ENCODE measurements around the gene NLN.
"Not testable (repeated sequence)": the region's sequence is repeated elsewhere in the genome, so short reads cannot be mapped to it uniquely, and the experiment has no call there.

The NLN gene

DNA sequence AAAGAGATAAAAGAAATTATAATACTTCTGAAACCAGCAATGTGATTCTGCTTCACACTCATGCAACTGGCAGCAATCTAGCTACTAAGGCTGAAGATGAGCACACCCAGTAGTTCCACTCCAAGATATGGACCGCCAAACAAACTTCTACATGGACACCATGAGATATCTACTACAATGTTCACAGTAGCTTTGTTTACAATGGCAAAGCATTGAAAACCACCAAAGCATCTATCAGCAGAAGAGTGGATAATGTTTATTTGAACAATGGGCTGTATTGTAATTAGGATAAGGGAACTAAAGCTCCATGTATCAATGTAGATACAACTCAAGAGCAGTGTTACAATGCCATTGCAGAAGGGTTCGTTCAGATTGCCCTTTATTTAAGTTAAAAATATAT, 113.2 kb downstream of the NLN start:
- DNase-seq: no peak

GRCh38 chr5:65837139-65837538, 115.1 kb downstream of the NLN start:
- DNase-seq: no peak

GRCh38 chr5:65839170-65839569, 117.2 kb downstream of the NLN start:
- DNase-seq: not testable (repeated sequence)

GRCh38 chr5:65840071-65840470, 118.1 kb downstream of the NLN start:
- no peak for DNase-seq

DNA sequence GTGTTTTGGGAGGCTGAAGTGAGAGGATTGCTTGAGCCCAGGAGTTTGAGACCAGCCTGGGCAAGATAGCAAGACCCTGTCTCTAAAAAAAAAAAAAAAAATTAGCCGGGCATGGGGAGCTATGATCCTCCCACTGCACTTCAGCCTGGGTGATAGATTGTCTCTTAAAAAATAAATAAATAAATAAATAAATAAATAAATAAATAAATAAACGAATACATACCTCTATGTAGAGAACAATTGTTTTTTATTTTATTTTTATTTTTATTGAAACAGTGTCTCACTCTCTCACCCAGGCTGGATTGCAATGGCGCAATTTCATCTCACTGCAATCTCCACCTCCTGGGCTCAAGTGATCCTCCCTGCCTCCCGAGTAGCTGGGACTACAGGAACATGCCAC, 122.8 kb downstream of the NLN start:
- not testable (repeated sequence) for DNase-seq

- DNase-seq: no peak
Observed at GRCh38 chr5:65846101-65846500, 124.1 kb downstream of the NLN start.

- not testable (repeated sequence) for DNase-seq
Observed at GRCh38 chr5:65847019-65847418, 125.0 kb downstream of the NLN start.

- not testable (repeated sequence) for DNase-seq
Observed at GRCh38 chr5:65849918-65850317, 127.9 kb downstream of the NLN start.

- no peak for DNase-seq
Observed at GRCh38 chr5:65854925-65855324, 132.9 kb downstream of the NLN start.

DNA sequence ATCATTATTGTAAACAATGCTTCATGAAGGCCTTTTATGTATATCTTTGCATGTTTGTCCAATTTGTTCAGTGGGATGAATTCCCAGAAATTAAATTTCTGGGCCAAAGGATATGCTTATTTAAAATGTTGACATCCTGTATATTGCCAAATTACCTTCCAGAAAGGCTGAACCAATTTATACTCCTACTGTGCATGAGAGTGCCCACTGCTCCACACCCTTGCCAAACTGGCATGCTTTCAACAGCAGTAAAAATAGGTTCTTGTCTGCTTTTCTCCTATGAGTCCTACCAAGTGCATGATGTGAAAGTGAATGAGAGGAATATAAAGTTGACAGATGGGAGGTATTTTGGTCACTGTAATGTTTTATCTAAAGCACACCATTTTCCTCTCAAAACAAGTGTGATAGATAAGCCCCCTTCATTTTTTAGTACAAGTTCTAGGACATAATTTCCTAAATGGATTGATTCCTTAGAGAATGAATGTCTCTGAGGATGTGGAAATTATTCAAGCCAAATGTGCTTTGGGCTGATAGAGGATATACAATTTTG, 133.8 kb downstream of the NLN start:
- no peak for DNase-seq

- no peak for DNase-seq
Observed at GRCh38 chr5:65856520-65856919, 134.5 kb downstream of the NLN start.

DNA sequence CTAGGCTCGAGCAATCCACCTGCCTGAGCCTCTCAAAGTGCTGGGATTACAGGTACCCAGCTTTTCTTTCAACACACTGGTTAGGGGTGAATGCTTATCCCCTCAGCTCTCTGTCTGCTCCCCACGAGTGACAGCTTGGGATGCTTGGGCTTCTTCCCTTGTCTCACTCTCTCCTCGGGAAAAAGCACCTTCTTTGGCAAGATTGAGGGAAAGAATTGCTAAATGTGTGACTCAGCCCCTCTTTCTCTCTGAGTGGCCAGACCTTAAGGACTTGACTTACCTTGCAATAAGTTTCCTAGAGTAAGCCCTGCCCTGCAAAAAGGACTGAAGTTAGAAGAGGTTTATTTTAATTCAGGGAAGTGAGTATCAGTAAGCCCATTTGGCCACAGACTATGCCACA, 136.3 kb downstream of the NLN start:
- DNase-seq: no peak

- no peak for DNase-seq
Observed at GRCh38 chr5:65861830-65862241, 139.8 kb downstream of the NLN start.

DNA sequence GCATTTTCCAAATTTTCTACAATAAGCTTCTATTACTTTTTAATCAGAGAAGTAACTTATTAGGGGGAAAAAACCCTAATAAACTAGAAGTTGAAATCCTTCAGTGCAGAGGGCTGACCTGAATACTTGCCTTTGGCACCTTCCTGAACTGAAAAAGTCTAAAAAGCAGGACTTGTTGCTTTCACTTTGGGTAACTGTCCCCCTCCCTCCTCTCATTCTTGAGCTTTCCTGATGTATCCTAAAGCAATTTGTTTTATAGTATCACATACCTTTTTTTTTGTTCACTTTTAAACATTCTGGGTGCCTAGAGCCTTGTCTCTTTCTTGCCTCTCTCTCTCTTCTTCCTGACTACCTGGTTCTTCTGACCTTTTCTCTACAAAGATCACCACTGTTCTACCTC, 140.4 kb downstream of the NLN start:
- no peak for DNase-seq

GRCh38 chr5:65863747-65864146, 141.7 kb downstream of the NLN start:
- no peak for DNase-seq

- no peak for DNase-seq
Observed at GRCh38 chr5:65866837-65867521, 145.0 kb downstream of the NLN start.

DNA sequence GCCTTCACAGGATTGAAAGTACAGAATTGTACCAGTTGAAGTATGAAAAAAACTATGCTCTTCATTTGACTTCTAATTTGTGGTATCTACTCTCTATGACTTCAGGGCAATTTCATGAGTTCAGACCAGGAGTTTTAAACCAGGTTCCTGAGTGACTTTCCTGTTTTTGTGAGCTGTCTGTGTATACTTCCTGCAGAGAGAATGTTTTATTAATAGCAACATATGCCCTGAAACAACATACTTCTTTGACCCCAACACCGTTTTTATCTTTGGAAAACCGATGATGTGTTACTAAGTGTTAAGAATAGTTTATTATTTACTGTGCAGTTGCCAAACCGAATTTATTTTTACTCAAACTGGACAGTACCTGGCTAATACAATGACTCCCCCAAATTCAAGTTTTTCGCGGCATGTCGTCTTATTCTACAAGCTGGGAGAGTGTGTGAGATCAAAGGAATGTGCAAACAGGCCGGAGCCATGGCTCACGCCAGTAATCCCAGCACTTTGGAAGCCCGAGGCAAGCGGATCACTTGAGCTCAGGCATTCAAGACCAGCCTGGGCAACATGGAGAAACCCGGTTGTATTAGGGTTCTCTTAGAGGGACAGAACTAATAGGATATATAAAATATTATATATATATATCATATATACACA, 145.7 kb downstream of the NLN start:
- DNase-seq: no peak

DNA sequence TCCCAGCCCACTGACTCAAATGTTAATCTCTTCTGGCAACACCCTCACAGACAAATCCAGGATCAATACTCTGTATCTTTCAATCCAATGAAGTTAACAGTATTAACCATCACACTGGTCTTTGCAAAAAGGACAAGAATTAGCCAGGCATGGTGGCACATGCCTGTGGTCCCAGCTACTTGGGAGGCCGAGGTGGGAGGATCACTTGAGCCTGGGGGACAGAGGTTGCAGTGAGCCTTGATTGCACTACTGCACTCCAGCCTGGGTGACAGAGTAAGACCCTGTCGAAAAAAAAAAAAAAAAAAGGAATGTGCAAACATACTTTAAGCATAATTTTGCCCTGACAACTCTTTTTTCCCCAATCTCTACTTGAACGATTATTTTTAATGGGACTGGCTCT, 146.5 kb downstream of the NLN start:
- DNase-seq: no peak

GRCh38 chr5:65871182-65871581, 149.2 kb downstream of the NLN start:
- DNase-seq: no peak

DNA sequence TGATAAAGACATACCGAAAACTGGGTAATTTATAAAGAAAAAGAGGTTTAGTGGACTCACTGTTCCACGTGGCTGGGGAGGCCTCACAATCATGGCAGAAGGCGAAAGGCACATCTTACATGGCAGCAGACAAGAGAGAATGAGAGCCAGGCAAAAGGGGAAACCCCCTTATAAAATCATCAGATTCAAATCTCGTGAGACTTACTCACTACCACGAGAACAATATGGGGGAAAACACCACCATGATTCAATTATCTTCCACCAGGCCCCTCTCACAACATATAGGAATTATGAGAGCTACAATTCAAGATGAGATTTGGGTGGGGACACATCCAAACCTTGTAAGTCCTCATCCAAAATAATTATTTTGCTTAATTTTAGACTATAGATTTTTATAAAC, 149.8 kb downstream of the NLN start:
- DNase-seq: not testable (repeated sequence)

GRCh38 chr5:65873181-65873750, 151.3 kb downstream of the NLN start:
- DNase-seq: no peak

DNA sequence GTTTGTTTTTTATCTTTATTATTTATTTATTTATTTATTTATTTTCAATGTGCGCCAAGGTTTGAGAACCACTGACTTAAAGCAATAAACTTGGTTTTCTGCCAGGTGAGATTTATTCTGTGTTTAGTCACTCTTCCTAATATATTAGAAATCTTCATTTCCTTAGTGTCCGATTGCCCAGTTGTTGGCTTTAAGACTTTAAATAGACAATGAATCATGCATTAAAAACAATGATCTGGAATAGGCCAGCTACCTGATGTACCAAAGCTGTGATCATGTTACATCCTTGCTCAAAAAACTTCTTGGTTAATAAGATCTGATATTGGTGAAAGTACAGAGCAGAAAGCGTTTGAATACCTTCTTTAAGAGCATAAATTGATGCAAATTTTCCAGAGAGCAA, 152.2 kb downstream of the NLN start:
- DNase-seq: no peak

DNA sequence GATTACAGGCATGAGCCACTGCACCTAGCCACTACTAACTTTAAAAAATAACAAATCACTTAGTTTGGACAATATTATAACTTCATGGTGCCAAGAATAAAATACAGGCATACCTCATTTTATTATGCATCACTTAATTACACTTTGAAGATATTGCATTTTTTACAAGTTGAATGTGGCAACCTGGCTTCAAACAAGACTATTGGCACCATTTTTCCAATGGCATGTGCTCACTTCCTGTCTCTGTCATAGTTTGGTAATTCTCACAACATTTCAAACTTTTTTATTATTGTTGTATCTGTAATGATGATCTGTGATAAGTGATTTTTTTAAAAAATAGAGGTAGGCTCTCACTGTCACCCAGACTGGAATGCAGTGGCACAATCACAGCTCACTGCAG, 154.5 kb downstream of the NLN start:
- no peak for DNase-seq

- no peak for DNase-seq
Observed at GRCh38 chr5:65876970-65877369, 155.0 kb downstream of the NLN start.
